22Rv1 (cell line): Measurements from ENCODE around the gene PRRT1B.

Experiments
- H3K27ac ChIP-seq: fragments of 450-650 bp; 2 replicates; pipeline ENCODE4 v1.5.1; 2017
- CTCF ChIP-seq: fragments of 450-650 bp; IDR thresholded peaks from 2 replicates; pipeline ENCODE4 v1.5.1; 2017; ENCODE audit warnings: mild to moderate bottlenecking
- ZFX ChIP-seq: fragments of 450-650 bp; IDR thresholded peaks from 2 replicates; pipeline ENCODE4 v1.6.1; 2017; ENCODE audit warnings: antibody characterized with exemption, borderline replicate concordance

PRRT1B gene

GRCh38 chr9:131578731-131579504, 33.6 kb downstream of the PRRT1B start:
- H3K27ac ChIP-seq = no peak overlapping the region
- TF ChIP-seq ZFX (no peak), CTCF (no peak)

- no peak overlapping the region for H3K27ac ChIP-seq
- no peak for TF ChIP-seq CTCF
- TF ChIP-seq ZFX = no peak
Measured at GRCh38 chr9:131579789-131580211, 34.5 kb downstream of the PRRT1B start.

GRCh38 chr9:131580358-131580757, 35.0 kb downstream of the PRRT1B start:
- H3K27ac ChIP-seq = no peak overlapping the region
- TF ChIP-seq CTCF = no peak
- TF ChIP-seq ZFX = no peak

- H3K27ac ChIP-seq = no peak overlapping the region
- no peak for TF ChIP-seq ZFX
Measured at GRCh38 chr9:131582056-131582455, 36.7 kb downstream of the PRRT1B start.

- H3K27ac ChIP-seq = no peak overlapping the region
- TF ChIP-seq CTCF (no peak), ZFX (no peak)
Measured at GRCh38 chr9:131582466-131583336, 37.4 kb downstream of the PRRT1B start.

- H3K27ac ChIP-seq = no peak overlapping the region
- no peak for TF ChIP-seq CTCF
Measured at GRCh38 chr9:131583337-131583645, 38.0 kb downstream of the PRRT1B start.

- no peak overlapping the region for H3K27ac ChIP-seq
- TF ChIP-seq ZFX = no peak
- TF ChIP-seq CTCF = no peak
Measured at GRCh38 chr9:131583836-131584555, 38.7 kb downstream of the PRRT1B start.
